D721Med (cell line): ENCODE measurements around the gene PSAT1.

Experiments used
- DNase-seq: peaks from one replicate; pipeline ENCODE4 v3.0.0; 2011; ENCODE audit warnings: low spot score; ENCODE audit not compliant: insufficient read length
- FAIRE-seq: peaks from 2 replicates; lab custom pipeline; 2011; peaks lifted over from hg19 to GRCh38; lab: Jason Lieb, UNC
- CTCF ChIP-seq: IDR thresholded peaks from 2 replicates; pipeline ENCODE4 v1.5.1; 2012; ENCODE audit warnings: mild to moderate bottlenecking, control low read depth; ENCODE audit not compliant: insufficient read depth; ENCODE audit errors: missing control alignments

Gene PSAT1

GRCh38 chr9:78296893-78297671 is at the start of gene PSAT1:
TSS of gene PSAT1 (plus strand) at chr9:78297125. CDS start at chr9:78297211, 86 bp downstream.
- FAIRE-seq (no peak), DNase-seq (no peak)
- TF ChIP-seq CTCF, result no peak

GRCh38 chr9:78248635-78249034 is 48.3 kb upstream of the PSAT1 start:
- FAIRE-seq (no peak), DNase-seq (no peak)

GRCh38 chr9:78249542-78249941 is 47.4 kb upstream of the PSAT1 start:
- FAIRE-seq, result no peak
- no peak for DNase-seq
- no peak for TF ChIP-seq CTCF

More at GRCh38 chr9:78248635-78249034, 48.3 kb upstream of the PSAT1 start:
- TF ChIP-seq CTCF, result no peak

- DNase-seq (no peak), FAIRE-seq (no peak)
These were observed 44.3 kb upstream of the PSAT1 start for GRCh38 chr9:78252616-78253015.

GRCh38 chr9:78253285-78253684 is 43.6 kb upstream of the PSAT1 start:
- no peak for FAIRE-seq
- TF ChIP-seq CTCF, result no peak
- DNase-seq, result no peak

More at GRCh38 chr9:78252616-78253015, 44.3 kb upstream of the PSAT1 start:
- TF ChIP-seq CTCF, result no peak

- peak; percentile 50 for TF ChIP-seq CTCF
- DNase-seq (no peak), FAIRE-seq (no peak)
These were observed 35.4 kb upstream of the PSAT1 start for GRCh38 chr9:78261403-78262001.

- TF ChIP-seq CTCF, result no peak
- DNase-seq (no peak), FAIRE-seq (no peak)
These were observed 34.3 kb upstream of the PSAT1 start for GRCh38 chr9:78262655-78263054.
